ENCODE data around the gene SPATA20. TPM values are rescaled to one million over a fixed set of nuclear protein-coding genes. Genes with fewer than 3 reads are reported as not detected.

SPATA20 gene
- polyA plus RNA-seq, 2 of the 4 experiments (the other 2 are of a cell fraction) = 34.4 to 110 TPM

- FAIRE-seq (no peak), DNase-seq (ENCODE audit: low read depth in 1 of 2, low spot score in 1 of 2) (no peak), ATAC-seq (0 out of 6 replicates have a peak, but pooled peaks of 1 of the 2 experiments have one; percentile 17)
- ChIA-PET POLR2A (interaction anchor here (1.1 kb wide), 1 partner anchor 15 kb away, joined by 3 read pairs; no protein-coding TSS in a partner anchor), CTCF (interaction anchor here (0.6 to 3.8 kb wide), 10 partner anchors 8 to 277 kb away, joined by 3 to 16 read pairs (median 5); no protein-coding TSS in a partner anchor)
- H3K9me3 ChIP-seq = no peaks in the 10 kb centered on the region
- TF ChIP-seq EHF (CRISPR knock-in tag; IDR thresholded peaks at IDR 0.05) (no peak), ZC3H11A (IDR thresholded peaks at IDR 0.05) (no peak), EP300 (IDR thresholded peaks at IDR 0.05) (no peak), POLR2AphosphoS2 (conservative IDR thresholded peaks at IDR 0.05; ENCODE audit: low read length) (no peak), SMC3 (IDR thresholded peaks at IDR 0.05) (no peak), FOSL2 (IDR thresholded peaks at IDR 0.05) (no peak), FOSL2 (CRISPR knock-in tag; IDR thresholded peaks at IDR 0.05) (no peak), PBX3 (IDR thresholded peaks at IDR 0.05) (no peak), CBX8 (IDR thresholded peaks at IDR 0.05) (no peak)
- WGBS (ENCODE audit: missing lambda C conversion rate) = 75% methylated on average over 7 of the region's 8 CpGs
- no peak overlapping the region for H3K4me3 ChIP-seq
- H3K4me1 ChIP-seq = peaks cover 9% of the 10 kb centered on the region; the same call in 1 of the 3 replicates
- no peak overlapping the region for H3K27ac ChIP-seq
- no peak overlapping the region for H3K4me2 ChIP-seq
These were observed 27.7 kb upstream of the SPATA20 start for GRCh38 chr17:50519141-50519834.

- FAIRE-seq = no peak
- 72% methylated on average over 2 of the region's 2 CpGs for WGBS (ENCODE audit: missing lambda C conversion rate)
- CTCF ChIA-PET = interaction anchor here (0.6 to 3.8 kb wide), 17 partner anchors 9 to 429 kb away, joined by 3 to 16 read pairs (median 4); no protein-coding TSS in a partner anchor
These were observed 26.5 kb upstream of the SPATA20 start for GRCh38 chr17:50520483-50520882.

GRCh38 chr17:50521514-50521913, 25.5 kb upstream of the SPATA20 start:
- WGBS (ENCODE audit: missing lambda C conversion rate) = 54% methylated on average over 2 of the region's 2 CpGs
- ChIA-PET POLR2A (no interaction called here), CTCF (interaction anchor here (0.6 to 3.8 kb wide), 13 partner anchors 10 to 428 kb away, joined by 3 to 16 read pairs (median 6); no protein-coding TSS in a partner anchor)
- Histone ChIP-seq H3K27ac (no peak overlapping the region), H3K4me3 (no peak overlapping the region), H3K9me3 (no peaks in the 10 kb centered on the region), H3K4me1 (no peaks in the 10 kb centered on the region), H3K4me2 (no peak overlapping the region)
- DNase-seq (ENCODE audit: low read depth in 1 of 2, low spot score in 1 of 2) (no peak), ATAC-seq (no peak), FAIRE-seq (no peak)
- TF ChIP-seq USF2 (IDR thresholded peaks at IDR 0.05) (no peak), EHMT2 (IDR thresholded peaks at IDR 0.05; ENCODE audit: low read depth) (no peak), RARB (CRISPR knock-in tag; IDR thresholded peaks at IDR 0.05) (no peak), POLR2AphosphoS2 (conservative IDR thresholded peaks at IDR 0.05; ENCODE audit: low read length) (no peak), CHD4 (IDR thresholded peaks at IDR 0.05; ENCODE audit: borderline replicate concordance) (no peak), RNF2 (IDR thresholded peaks at IDR 0.05; ENCODE audit: borderline replicate concordance, low read depth) (no peak), HEYL (CRISPR knock-in tag; IDR thresholded peaks at IDR 0.05) (no peak), NFE2L2 (conservative IDR thresholded peaks at IDR 0.05; ENCODE audit: low read length) (no peak), JUNB (IDR thresholded peaks at IDR 0.05) (no peak), TFCP2L1 (CRISPR knock-in tag; IDR thresholded peaks at IDR 0.05) (no peak), CEBPB (IDR thresholded peaks at IDR 0.05) (no peak), CTCF (IDR thresholded peaks at IDR 0.05) (no peak)

More at GRCh38 chr17:50520483-50520882, 26.5 kb upstream of the SPATA20 start:
- DNase-seq (ENCODE audit: low read depth in 1 of 2, low spot score in 1 of 2) (no peak), ATAC-seq (no peak)
- no peak for TF ChIP-seq MAFK (IDR thresholded peaks at IDR 0.05; ENCODE audit: partially characterized antibody)
- TF ChIP-seq EHF (CRISPR knock-in tag; IDR thresholded peaks at IDR 0.05) = no peak
- no peak for TF ChIP-seq HEYL (CRISPR knock-in tag; IDR thresholded peaks at IDR 0.05)
- no peak for TF ChIP-seq ZC3H11A (IDR thresholded peaks at IDR 0.05)
- TF ChIP-seq TFCP2L1 (CRISPR knock-in tag; IDR thresholded peaks at IDR 0.05) = no peak
- Histone ChIP-seq H3K4me1 (peaks cover 1% of the 10 kb centered on the region; the same call in 1 of the 3 replicates), H3K27ac (no peak overlapping the region), H3K4me2 (no peak overlapping the region), H3K9me3 (no peaks in the 10 kb centered on the region), H3K4me3 (no peak overlapping the region)
- POLR2A ChIA-PET = interaction anchor here (0.8 kb wide), 1 partner anchor 11 kb away, joined by 5 read pairs; no protein-coding TSS in a partner anchor

Measured in A549 (cell line).